Skeletal muscle tissue (tissue), 4 donors: Measurements from ENCODE around the gene METTL5. TPM values are rescaled to one million over a fixed set of nuclear protein-coding genes. Genes with fewer than 3 reads are reported as not detected.

ENCODE experiments used
- H3K27ac ChIP-seq: one replicate; pipeline ENCODE4 v1.7.0; 2013; ENCODE audit warnings: mild to moderate bottlenecking, low read depth, low read length, inconsistent platforms
- H3K27me3 ChIP-seq, 3 donors: one replicate each; pipeline ENCODE4 v1.7.0; 2013; ENCODE audit warnings: low read length in 3 of 3; ENCODE audit not compliant: control insufficient read depth in 3 of 3, insufficient read depth in 3 of 3
- H3K36me3 ChIP-seq, 3 donors: one replicate each; pipeline ENCODE4 v1.7.0; 2013; ENCODE audit warnings: low read length in 3 of 3; ENCODE audit not compliant: control insufficient read depth in 3 of 3, insufficient read depth in 3 of 3
- H3K4me1 ChIP-seq, 3 donors: one replicate each; pipeline ENCODE4 v1.7.0; 2013; ENCODE audit warnings: low read length in 3 of 3, mild to moderate bottlenecking in 3 of 3; ENCODE audit not compliant: control insufficient read depth in 3 of 3, insufficient read depth in 3 of 3
- H3K4me3 ChIP-seq, 3 donors: one replicate each; pipeline ENCODE4 v1.7.0; 2013; ENCODE audit warnings: low read length in 3 of 3
- H3K9ac ChIP-seq, 3 donors: one replicate each; pipeline ENCODE4 v1.7.0; 2013; ENCODE audit warnings: low read length in 3 of 3, mild to moderate bottlenecking in 3 of 3, moderate library complexity in 2 of 3, low read depth in 1 of 3
- H3K9me3 ChIP-seq, 3 donors: one replicate each; pipeline ENCODE4 v1.7.0; 2013; ENCODE audit warnings: low read length in 3 of 3; ENCODE audit not compliant: control insufficient read depth in 3 of 3
- total RNA-seq: library from RNA; depleted of rRNA; stranded (reverse); fragments of >200 nt; gene quantifications from one replicate; pipeline ENCODE4 v1.2.3, GENCODE V29; 2014
- donor health status: Osteomylitis.

Gene METTL5
- total RNA-seq, 1 donor from 2014 or later, result 29.7 TPM

GRCh38 chr2:169796441-169796840 is 28.3 kb downstream of the METTL5 start:
- Histone ChIP-seq H3K9me3 (no peaks in the 10 kb centered on the region), H3K4me3 (no peak overlapping the region)

GRCh38 chr2:169795181-169795580 is 29.5 kb downstream of the METTL5 start:
- Histone ChIP-seq H3K27ac (no peak overlapping the region), H3K9me3 (no peaks in the 10 kb centered on the region), H3K4me1 (peaks cover 4 to 11% (median 8%) of the 10 kb centered on the region in 3 donors)

More at GRCh38 chr2:169796441-169796840, 28.3 kb downstream of the METTL5 start:
- Histone ChIP-seq H3K27me3 (no peaks in the 10 kb centered on the region), H3K9ac (no peak overlapping the region), H3K27ac (no peak overlapping the region), H3K36me3 (peaks cover 0 to 6% (median under 1%) of the 10 kb centered on the region in 3 donors), H3K4me1 (peaks cover 4 to 11% (median 8%) of the 10 kb centered on the region in 3 donors)

DNA sequence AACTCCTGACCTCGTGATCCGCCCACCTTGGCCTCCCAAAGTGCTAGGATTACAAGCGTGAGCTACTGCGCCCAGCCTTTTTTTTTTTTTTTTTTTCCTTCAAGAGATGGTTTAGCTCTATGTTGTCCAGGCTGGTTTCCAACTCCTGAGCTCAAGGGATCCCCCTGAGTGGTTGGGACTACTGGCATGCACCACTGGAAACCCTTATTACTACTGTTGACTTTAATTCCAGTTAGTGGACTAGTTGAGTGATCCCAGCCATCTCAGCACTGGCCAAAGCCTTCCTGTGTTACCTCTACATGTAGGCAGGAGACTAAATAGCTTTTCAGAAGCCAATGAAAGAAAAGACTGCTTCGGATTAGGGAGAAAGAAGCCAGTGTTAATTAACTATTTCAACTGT is 34.1 kb downstream of the METTL5 start:
- no peaks in the 10 kb centered on the region for H3K27me3 ChIP-seq
- no peak overlapping the region for H3K27ac ChIP-seq
- no peaks in the 10 kb centered on the region for H3K9me3 ChIP-seq
- no peak overlapping the region for H3K4me3 ChIP-seq
- H3K9ac ChIP-seq, result no peak overlapping the region
- H3K36me3 ChIP-seq, result no peaks in the 10 kb centered on the region
- peaks cover 0 to 4% (median 4%) of the 10 kb centered on the region in 3 donors for H3K4me1 ChIP-seq

More at GRCh38 chr2:169795181-169795580, 29.5 kb downstream of the METTL5 start:
- Histone ChIP-seq H3K4me3 (no peak overlapping the region), H3K9ac (no peak overlapping the region), H3K27me3 (no peaks in the 10 kb centered on the region), H3K36me3 (no peaks in the 10 kb centered on the region)

DNA sequence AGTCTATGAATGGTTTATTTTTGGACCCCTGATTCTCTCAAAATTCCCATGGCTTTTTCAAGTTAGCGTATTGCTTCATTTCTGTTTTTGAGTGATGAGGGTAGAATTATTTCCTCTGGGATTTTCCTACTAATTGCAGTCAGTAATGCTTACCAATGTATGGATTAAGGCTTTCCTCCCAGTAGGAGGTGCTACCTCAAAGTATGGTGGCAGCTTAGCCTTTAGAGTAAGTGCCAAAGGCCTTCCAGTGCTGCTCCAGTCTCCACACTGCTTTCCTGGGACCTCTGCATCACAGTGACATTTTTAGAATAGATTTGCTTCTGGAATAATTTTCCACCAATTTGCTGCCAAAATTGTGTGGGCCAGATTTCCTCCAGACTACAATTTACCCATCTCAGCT is 42.2 kb downstream of the METTL5 start:
- H3K27ac ChIP-seq, result no peak overlapping the region
- H3K27me3 ChIP-seq, result no peaks in the 10 kb centered on the region
- no peak overlapping the region for H3K4me3 ChIP-seq
- no peaks in the 10 kb centered on the region for H3K36me3 ChIP-seq
- H3K9me3 ChIP-seq, result no peaks in the 10 kb centered on the region
- no peak overlapping the region for H3K9ac ChIP-seq
- H3K4me1 ChIP-seq, result no peaks in the 10 kb centered on the region

- no peaks in the 10 kb centered on the region for H3K9me3 ChIP-seq
- H3K4me1 ChIP-seq, result no peaks in the 10 kb centered on the region
- H3K36me3 ChIP-seq, result no peaks in the 10 kb centered on the region
- H3K27me3 ChIP-seq, result no peaks in the 10 kb centered on the region
- H3K27ac ChIP-seq, result no peak overlapping the region
- no peak overlapping the region for H3K9ac ChIP-seq
- no peak overlapping the region for H3K4me3 ChIP-seq
These were observed 43.3 kb downstream of the METTL5 start for GRCh38 chr2:169781249-169782013.

DNA sequence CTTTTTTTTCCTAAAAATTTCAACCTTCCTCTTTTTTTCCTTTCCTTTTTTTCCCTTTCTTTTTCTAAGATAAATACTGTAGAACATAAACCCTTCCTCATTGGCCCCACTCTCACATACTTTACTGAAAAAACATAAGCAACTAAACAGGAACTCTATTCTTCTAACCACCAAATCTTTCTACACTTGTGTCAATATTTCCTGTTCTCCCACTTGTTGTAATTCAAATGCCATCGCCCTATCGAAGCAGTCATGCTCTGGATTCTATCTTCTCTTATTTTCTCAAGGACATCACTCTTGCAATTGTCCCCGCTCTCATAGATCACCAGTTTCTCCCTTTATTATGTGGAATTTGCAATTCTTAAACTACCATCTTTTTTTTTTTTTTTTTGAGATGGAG is 46.3 kb downstream of the METTL5 start:
- Histone ChIP-seq H3K36me3 (no peaks in the 10 kb centered on the region), H3K4me3 (no peak overlapping the region), H3K9ac (no peak overlapping the region), H3K4me1 (no peaks in the 10 kb centered on the region), H3K27me3 (no peaks in the 10 kb centered on the region), H3K9me3 (no peaks in the 10 kb centered on the region), H3K27ac (no peak overlapping the region)

DNA sequence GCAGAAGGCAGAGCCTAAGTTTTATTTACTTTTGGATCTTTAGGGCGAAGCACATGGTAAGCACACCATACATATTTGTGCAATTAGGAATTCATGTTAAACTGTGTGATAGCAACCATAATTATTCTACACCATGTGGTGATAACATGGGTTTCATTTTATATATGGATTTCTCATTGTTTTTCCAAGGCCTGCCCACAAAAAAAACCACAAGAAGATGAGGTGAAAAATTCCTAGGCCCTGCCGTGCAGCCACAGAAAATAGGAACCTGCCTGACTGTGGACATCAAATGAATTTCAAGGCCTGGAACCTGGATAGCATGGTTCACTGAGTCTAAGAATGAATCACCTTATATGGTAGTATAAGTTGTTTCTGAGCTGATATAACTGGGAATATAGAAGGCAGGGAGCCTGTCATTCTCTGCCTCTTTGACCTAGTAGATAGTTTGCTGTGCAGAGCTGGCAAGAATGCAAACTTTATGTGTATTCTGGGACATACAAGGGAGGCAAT is 48.4 kb downstream of the METTL5 start:
- Histone ChIP-seq H3K4me1 (no peaks in the 10 kb centered on the region), H3K36me3 (no peaks in the 10 kb centered on the region), H3K9me3 (no peaks in the 10 kb centered on the region), H3K9ac (no peak overlapping the region), H3K27me3 (no peaks in the 10 kb centered on the region), H3K4me3 (no peak overlapping the region), H3K27ac (no peak overlapping the region)

DNA sequence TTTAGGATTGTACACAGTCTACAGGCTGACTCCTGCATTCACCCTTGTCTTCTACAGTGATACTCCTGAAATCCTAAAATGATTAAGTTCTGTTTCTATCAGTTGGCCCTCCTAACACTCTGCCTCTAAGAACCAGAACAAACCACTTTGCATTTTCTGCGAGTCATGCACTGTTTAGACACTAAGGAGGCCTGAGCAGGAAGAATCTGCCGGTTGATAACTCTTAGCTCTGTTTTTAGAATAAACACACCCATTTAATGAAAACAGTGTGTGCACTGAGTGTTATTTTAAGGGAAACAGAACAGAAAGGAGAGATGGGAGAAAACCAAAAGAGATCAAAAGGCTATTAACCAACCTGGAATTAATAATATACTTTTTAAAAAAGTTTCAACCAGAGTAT is 48.9 kb downstream of the METTL5 start:
- Histone ChIP-seq H3K9ac (no peak overlapping the region), H3K4me1 (no peaks in the 10 kb centered on the region), H3K36me3 (no peaks in the 10 kb centered on the region), H3K9me3 (no peaks in the 10 kb centered on the region), H3K4me3 (no peak overlapping the region), H3K27me3 (no peaks in the 10 kb centered on the region), H3K27ac (no peak overlapping the region)

DNA sequence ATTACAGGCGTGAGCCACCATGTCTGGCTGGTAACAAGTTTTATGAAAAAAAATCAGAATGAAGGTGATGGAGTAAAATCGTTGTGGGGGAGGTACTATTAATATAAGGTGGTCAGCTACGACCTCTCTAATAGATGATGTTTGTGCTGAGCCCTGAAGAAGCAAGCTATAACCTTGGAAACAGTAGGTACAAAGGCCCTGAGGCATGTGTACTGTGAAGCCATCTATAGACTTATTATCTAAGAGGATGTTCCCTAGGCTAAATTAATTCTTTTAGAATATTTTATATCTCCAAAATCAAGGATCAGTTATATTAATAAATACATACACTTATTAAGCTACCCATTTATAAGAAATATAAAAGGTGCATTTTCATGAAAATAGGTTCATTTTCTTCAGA is 49.4 kb downstream of the METTL5 start:
- H3K36me3 ChIP-seq, result no peaks in the 10 kb centered on the region
- no peak overlapping the region for H3K27ac ChIP-seq
- no peaks in the 10 kb centered on the region for H3K27me3 ChIP-seq
- no peak overlapping the region for H3K9ac ChIP-seq
- no peaks in the 10 kb centered on the region for H3K9me3 ChIP-seq
- H3K4me1 ChIP-seq, result no peaks in the 10 kb centered on the region
- H3K4me3 ChIP-seq, result no peak overlapping the region

DNA sequence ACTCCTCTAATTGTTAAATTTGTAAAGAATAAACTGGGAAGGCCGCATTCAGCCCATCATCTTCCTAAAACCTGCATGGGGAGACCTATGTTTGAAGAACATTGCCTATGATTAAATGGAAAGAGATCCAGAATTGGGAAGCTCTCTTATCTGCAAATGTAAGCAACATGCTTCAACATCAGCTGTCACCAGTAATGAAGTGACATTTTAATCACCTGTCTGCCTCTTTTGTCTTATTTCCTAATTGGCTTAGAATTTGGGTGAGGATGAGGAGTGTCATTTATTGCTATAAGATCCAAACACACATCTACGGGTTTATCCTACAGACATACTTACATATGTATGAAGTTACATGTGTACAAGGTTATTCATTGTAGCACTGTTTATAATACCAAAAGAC is 52.1 kb downstream of the METTL5 start:
- Histone ChIP-seq H3K9me3 (no peaks in the 10 kb centered on the region), H3K4me3 (no peak overlapping the region), H3K4me1 (peaks cover 3 to 6% (median 3%) of the 10 kb centered on the region in 3 donors), H3K27me3 (peaks cover 5 to 10% (median 10%) of the 10 kb centered on the region in 3 donors), H3K9ac (no peak overlapping the region), H3K36me3 (no peaks in the 10 kb centered on the region), H3K27ac (no peak overlapping the region)
